Measurements from ENCODE around the gene MED13L.

DNA sequence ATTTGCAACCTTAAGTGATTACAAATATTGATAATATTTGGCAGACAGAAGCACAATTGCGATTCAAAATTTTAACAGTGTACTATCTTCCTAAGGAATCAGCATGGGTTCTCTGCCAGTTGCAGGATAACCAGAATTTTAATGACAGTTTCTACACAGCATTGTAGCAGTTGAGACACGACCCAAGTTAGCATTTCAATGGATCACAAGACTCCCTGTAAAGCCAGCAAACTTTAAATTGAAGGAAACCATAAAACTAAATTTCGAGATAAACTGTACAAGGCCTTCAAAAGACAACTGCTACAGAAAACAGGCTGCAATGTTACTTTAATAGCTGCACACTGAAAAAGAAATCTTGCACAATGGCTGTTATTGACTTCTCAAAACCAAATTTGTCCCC lies 154.9 kb downstream of the MED13L start:
- TF ChIP-seq POLR2AphosphoS5 (IDR thresholded peaks at IDR 0.05; ENCODE audit: low read depth, low read length) = no peak
- TF ChIP-seq SIN3A (IDR thresholded peaks at IDR 0.05; ENCODE audit: borderline replicate concordance, insufficient read depth, low read length) = no peak
- TF ChIP-seq, protein P1, sequence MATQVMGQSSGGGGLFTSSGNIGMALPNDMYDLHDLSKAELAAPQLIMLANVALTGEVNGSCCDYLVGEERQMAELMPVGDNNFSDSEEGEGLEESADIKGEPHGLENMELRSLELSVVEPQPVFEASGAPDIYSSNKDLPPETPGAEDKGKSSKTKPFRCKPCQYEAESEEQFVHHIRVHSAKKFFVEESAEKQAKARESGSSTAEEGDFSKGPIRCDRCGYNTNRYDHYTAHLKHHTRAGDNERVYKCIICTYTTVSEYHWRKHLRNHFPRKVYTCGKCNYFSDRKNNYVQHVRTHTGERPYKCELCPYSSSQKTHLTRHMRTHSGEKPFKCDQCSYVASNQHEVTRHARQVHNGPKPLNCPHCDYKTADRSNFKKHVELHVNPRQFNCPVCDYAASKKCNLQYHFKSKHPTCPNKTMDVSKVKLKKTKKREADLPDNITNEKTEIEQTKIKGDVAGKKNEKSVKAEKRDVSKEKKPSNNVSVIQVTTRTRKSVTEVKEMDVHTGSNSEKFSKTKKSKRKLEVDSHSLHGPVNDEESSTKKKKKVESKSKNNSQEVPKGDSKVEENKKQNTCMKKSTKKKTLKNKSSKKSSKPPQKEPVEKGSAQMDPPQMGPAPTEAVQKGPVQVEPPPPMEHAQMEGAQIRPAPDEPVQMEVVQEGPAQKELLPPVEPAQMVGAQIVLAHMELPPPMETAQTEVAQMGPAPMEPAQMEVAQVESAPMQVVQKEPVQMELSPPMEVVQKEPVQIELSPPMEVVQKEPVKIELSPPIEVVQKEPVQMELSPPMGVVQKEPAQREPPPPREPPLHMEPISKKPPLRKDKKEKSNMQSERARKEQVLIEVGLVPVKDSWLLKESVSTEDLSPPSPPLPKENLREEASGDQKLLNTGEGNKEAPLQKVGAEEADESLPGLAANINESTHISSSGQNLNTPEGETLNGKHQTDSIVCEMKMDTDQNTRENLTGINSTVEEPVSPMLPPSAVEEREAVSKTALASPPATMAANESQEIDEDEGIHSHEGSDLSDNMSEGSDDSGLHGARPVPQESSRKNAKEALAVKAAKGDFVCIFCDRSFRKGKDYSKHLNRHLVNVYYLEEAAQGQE (IDR thresholded peaks at IDR 0.05; ENCODE audit: insufficient read depth in 1 of 2, low read depth in 2 of 2, low read length in 2 of 2) = no peak
- no peak for TF ChIP-seq TAF1 (IDR thresholded peaks at IDR 0.05; ENCODE audit: borderline replicate concordance, insufficient read depth, low read length)

All from PFSK-1 (cell line).